Ishikawa (cell line): ENCODE measurements around the gene SLC25A48.

ENCODE experiments used
- CEBPB ChIP-seq: IDR thresholded peaks from 2 replicates; pipeline ENCODE4 v1.6.1; 2012
- CREB1 ChIP-seq: IDR thresholded peaks from 2 replicates; pipeline ENCODE4 v1.6.1; 2012; ENCODE audit warnings: low read depth
- EGR1 ChIP-seq: IDR thresholded peaks from 2 replicates; pipeline ENCODE4 v1.6.1; 2012
- EP300 ChIP-seq: IDR thresholded peaks from 2 replicates; pipeline ENCODE4 v1.6.1; 2012; ENCODE audit warnings: borderline replicate concordance
- FOXM1 ChIP-seq: IDR thresholded peaks from 2 replicates; pipeline ENCODE4 v1.6.1; 2012; ENCODE audit warnings: low read depth, borderline replicate concordance
- NFIC ChIP-seq: IDR thresholded peaks from 2 replicates; pipeline ENCODE4 v1.6.1; 2012
- RAD21 ChIP-seq: IDR thresholded peaks from 2 replicates; pipeline ENCODE4 v1.6.1; 2012; ENCODE audit warnings: low read depth
- TAF1 ChIP-seq: IDR thresholded peaks from 2 replicates; pipeline ENCODE4 v1.6.1; 2012; ENCODE audit warnings: low read depth, mild to moderate bottlenecking
- TCF12 ChIP-seq: IDR thresholded peaks from 2 replicates; pipeline ENCODE4 v1.6.1; 2012; ENCODE audit warnings: low read depth
- TEAD4 ChIP-seq: IDR thresholded peaks from 2 replicates; pipeline ENCODE4 v1.6.1; 2012
- USF1 ChIP-seq: IDR thresholded peaks from 2 replicates; pipeline ENCODE4 v1.6.1; 2012
- YY1 ChIP-seq: IDR thresholded peaks from 2 replicates; pipeline ENCODE4 v1.6.1; 2012; ENCODE audit warnings: low read depth
- TF ChIP-seq, protein P1 (sequence below): IDR thresholded peaks from 2 replicates; pipeline ENCODE4 v1.6.1; 2012
- TF ChIP-seq, protein P2 (sequence below): IDR thresholded peaks from 2 replicates; pipeline ENCODE4 v1.6.1; 2012; ENCODE audit warnings: low read depth, mild to moderate bottlenecking

DNA sequence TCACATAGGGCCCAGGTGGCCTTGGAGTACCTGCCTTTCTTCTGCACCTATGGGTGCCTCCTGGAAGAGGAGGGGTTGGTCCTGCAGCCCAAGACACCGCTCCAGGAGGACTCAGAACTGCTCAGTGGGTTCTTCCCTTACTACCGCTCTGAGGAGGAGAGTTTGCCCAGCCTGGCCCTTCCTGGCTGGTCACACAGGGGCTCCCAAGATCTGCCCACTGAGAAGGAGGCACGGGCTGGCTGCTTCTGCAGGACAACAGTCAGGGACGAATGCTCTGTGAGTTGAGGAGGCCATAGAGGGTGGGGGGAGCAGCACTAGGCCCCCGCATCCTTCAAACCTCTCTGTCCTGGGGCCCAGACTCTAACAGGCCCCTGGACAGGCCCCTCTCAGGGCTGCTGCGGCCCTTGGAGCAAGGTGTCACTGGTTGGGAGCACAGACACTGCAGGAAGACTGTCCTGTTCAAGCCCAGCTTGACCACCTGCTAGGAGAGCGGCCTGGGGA lies 9.9 kb upstream of the SLC25A48 start:
- TF ChIP-seq YY1 = no peak
- TF ChIP-seq TAF1 = no peak
- TF ChIP-seq EP300 = no peak
- TF ChIP-seq, protein P1, sequence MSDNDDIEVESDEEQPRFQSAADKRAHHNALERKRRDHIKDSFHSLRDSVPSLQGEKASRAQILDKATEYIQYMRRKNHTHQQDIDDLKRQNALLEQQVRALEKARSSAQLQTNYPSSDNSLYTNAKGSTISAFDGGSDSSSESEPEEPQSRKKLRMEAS = no peak
- no peak for TF ChIP-seq CEBPB
- TF ChIP-seq EGR1 = no peak
- TF ChIP-seq CREB1 = no peak
- TF ChIP-seq RAD21 = no peak
- TF ChIP-seq USF1 = no peak
- TF ChIP-seq, protein P2, sequence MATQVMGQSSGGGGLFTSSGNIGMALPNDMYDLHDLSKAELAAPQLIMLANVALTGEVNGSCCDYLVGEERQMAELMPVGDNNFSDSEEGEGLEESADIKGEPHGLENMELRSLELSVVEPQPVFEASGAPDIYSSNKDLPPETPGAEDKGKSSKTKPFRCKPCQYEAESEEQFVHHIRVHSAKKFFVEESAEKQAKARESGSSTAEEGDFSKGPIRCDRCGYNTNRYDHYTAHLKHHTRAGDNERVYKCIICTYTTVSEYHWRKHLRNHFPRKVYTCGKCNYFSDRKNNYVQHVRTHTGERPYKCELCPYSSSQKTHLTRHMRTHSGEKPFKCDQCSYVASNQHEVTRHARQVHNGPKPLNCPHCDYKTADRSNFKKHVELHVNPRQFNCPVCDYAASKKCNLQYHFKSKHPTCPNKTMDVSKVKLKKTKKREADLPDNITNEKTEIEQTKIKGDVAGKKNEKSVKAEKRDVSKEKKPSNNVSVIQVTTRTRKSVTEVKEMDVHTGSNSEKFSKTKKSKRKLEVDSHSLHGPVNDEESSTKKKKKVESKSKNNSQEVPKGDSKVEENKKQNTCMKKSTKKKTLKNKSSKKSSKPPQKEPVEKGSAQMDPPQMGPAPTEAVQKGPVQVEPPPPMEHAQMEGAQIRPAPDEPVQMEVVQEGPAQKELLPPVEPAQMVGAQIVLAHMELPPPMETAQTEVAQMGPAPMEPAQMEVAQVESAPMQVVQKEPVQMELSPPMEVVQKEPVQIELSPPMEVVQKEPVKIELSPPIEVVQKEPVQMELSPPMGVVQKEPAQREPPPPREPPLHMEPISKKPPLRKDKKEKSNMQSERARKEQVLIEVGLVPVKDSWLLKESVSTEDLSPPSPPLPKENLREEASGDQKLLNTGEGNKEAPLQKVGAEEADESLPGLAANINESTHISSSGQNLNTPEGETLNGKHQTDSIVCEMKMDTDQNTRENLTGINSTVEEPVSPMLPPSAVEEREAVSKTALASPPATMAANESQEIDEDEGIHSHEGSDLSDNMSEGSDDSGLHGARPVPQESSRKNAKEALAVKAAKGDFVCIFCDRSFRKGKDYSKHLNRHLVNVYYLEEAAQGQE = no peak
- TF ChIP-seq NFIC = no peak
- TF ChIP-seq FOXM1 = no peak
- TF ChIP-seq TCF12 = no peak
- no peak for TF ChIP-seq TEAD4
